Stimulated activated CD8-positive, alpha-beta memory T cell treated with anti-CD3 and anti-CD28 coated beads, Interleukin-12 subunit alpha, Interleukin-12 subunit beta, amount 100 ng/mL, for 24 hours (primary cell): ENCODE data around the gene TAS1R2.
A peak's percentile ranks its signal among the peaks of the same experiment; 100 is the strongest.
"Not testable (repeated sequence)": the region's sequence is repeated elsewhere in the genome, so short reads cannot be mapped to it uniquely, and the experiment has no call there.

Experiments
- DNase-seq: peaks from one replicate; pipeline ENCODE4 v3.0.0-alpha.2; 2020; ENCODE audit errors: extremely low read depth

The TAS1R2 gene

GRCh38 chr1:18859560-18859959 is at the start of gene TAS1R2:
Gene TAS1R2, minus strand, starts transcription at chr1:18859660. Its CDS starts 0 bp downstream, at chr1:18859660.
- no peak for DNase-seq

GRCh38 chr1:18907917-18908845 is 48.7 kb upstream of the TAS1R2 start:
- no peak for DNase-seq

GRCh38 chr1:18907021-18907916 is 47.8 kb upstream of the TAS1R2 start:
- no peak for DNase-seq

- DNase-seq: no peak
Observed at GRCh38 chr1:18903291-18903756, 43.9 kb upstream of the TAS1R2 start.

GRCh38 chr1:18902523-18903290 is 43.2 kb upstream of the TAS1R2 start, which contains the start of gene ALDH4A1:
Gene ALDH4A1, minus strand, starts transcription at chr1:18902555. Its CDS starts 32 bp downstream, at chr1:18902523.
- peak; percentile 88 for DNase-seq

GRCh38 chr1:18901952-18902522 is 42.6 kb upstream of the TAS1R2 start:
- DNase-seq: no peak

- DNase-seq: no peak
Observed at GRCh38 chr1:18901147-18901951, 41.9 kb upstream of the TAS1R2 start.

- DNase-seq: no peak
Observed at GRCh38 chr1:18900303-18900841, 40.9 kb upstream of the TAS1R2 start.

GRCh38 chr1:18899363-18900049 is 40.0 kb upstream of the TAS1R2 start:
- DNase-seq: no peak

GRCh38 chr1:18898567-18898966 is 39.1 kb upstream of the TAS1R2 start:
- no peak for DNase-seq

- DNase-seq: no peak
Observed at GRCh38 chr1:18895317-18895716, 35.9 kb upstream of the TAS1R2 start.

- no peak for DNase-seq
Observed at GRCh38 chr1:18893120-18893519, 33.7 kb upstream of the TAS1R2 start.

- not testable (repeated sequence) for DNase-seq
Observed at GRCh38 chr1:18891858-18892257, 32.4 kb upstream of the TAS1R2 start.

GRCh38 chr1:18891426-18891780 is 31.9 kb upstream of the TAS1R2 start:
- no peak for DNase-seq

- DNase-seq: no peak
Observed at GRCh38 chr1:18890706-18891425, 31.4 kb upstream of the TAS1R2 start.

GRCh38 chr1:18886003-18886335 is 26.5 kb upstream of the TAS1R2 start:
- no peak for DNase-seq

GRCh38 chr1:18885311-18886002 is 26.0 kb upstream of the TAS1R2 start:
- DNase-seq: no peak

- DNase-seq: no peak
Observed at GRCh38 chr1:18884727-18885126, 25.3 kb upstream of the TAS1R2 start.

- DNase-seq: no peak
Observed at GRCh38 chr1:18884419-18884717, 24.9 kb upstream of the TAS1R2 start.
